MM.1S (cell line): ENCODE data around the gene LMBR1.

Experiments used
- DNase-seq: peaks from one replicate; pipeline ENCODE4 v3.0.0-alpha.2; 2015
- H2AFZ ChIP-seq: fragments of 300-600 bp; sonication (generic); 2 replicates; pipeline ENCODE4 v1.6.0; 2016; ENCODE audit warnings: antibody characterized with exemption, low read length
- H3F3A ChIP-seq: fragments of 300-600 bp; sonication (generic); 2 replicates; pipeline ENCODE4 v1.6.1; 2016; ENCODE audit warnings: mild to moderate bottlenecking, antibody characterized with exemption, low read length, moderate library complexity, mixed read lengths; ENCODE audit not compliant: insufficient read depth
- H3K27ac ChIP-seq: fragments of 300-600 bp; sonication (generic); 2 replicates; pipeline ENCODE4 v1.5.1; 2016; ENCODE audit warnings: mild to moderate bottlenecking, low read length
- H3K27me3 ChIP-seq: fragments of 300-600 bp; sonication (generic); replicated peaks from 2 replicates; pipeline ENCODE4 v1.6.0; 2016; ENCODE audit warnings: low read length; ENCODE audit not compliant: insufficient read depth
- H3K36me3 ChIP-seq: fragments of 300-600 bp; sonication (generic); replicated peaks from 2 replicates; pipeline ENCODE4 v1.6.1; 2016; ENCODE audit warnings: mild to moderate bottlenecking, low read length, mixed read lengths; ENCODE audit not compliant: insufficient read depth
- H3K4me1 ChIP-seq: fragments of 300-600 bp; sonication (generic); 2 replicates; pipeline ENCODE4 v1.6.1; 2016; ENCODE audit warnings: low read length, mixed read lengths
- H3K4me2 ChIP-seq: fragments of 300-600 bp; sonication (generic); 2 replicates; pipeline ENCODE4 v1.6.0; 2016; ENCODE audit warnings: low read depth, low read length
- H3K4me3 ChIP-seq: fragments of 300-600 bp; sonication (generic); 2 replicates; pipeline ENCODE4 v1.5.1; 2016; ENCODE audit warnings: low read length, mixed read lengths
- H3K79me2 ChIP-seq: fragments of 300-600 bp; sonication (generic); 2 replicates; pipeline ENCODE4 v1.6.1; 2016; ENCODE audit warnings: mixed run types, low read length, mixed read lengths
- H3K9ac ChIP-seq: fragments of 300-600 bp; sonication (generic); 2 replicates; pipeline ENCODE4 v1.6.1; 2016; ENCODE audit warnings: low read length, mixed read lengths
- H3K9me2 ChIP-seq: fragments of 300-600 bp; sonication (generic); replicated peaks from 2 replicates; pipeline ENCODE4 v1.6.1; 2016; ENCODE audit warnings: mild to moderate bottlenecking, low read length, mixed read lengths; ENCODE audit not compliant: insufficient read depth
- H3K9me3 ChIP-seq: fragments of 300-600 bp; sonication (generic); replicated peaks from 2 replicates; pipeline ENCODE4 v1.6.1; 2016; ENCODE audit warnings: mild to moderate bottlenecking, low read length, mixed read lengths; ENCODE audit not compliant: insufficient read depth
- H4K20me1 ChIP-seq: fragments of 300-600 bp; sonication (generic); 2 replicates; pipeline ENCODE4 v1.6.1; 2016; ENCODE audit warnings: mild to moderate bottlenecking, low read length, moderate library complexity, mixed read lengths; ENCODE audit not compliant: insufficient read depth
- CTCF ChIP-seq: fragments of 300-600 bp; sonication (generic); IDR thresholded peaks from 2 replicates; pipeline ENCODE4 v1.5.1; 2016; ENCODE audit warnings: antibody characterized with exemption, low read length, mixed read lengths
- EZH2 ChIP-seq: fragments of 300-600 bp; sonication (generic); optimal IDR thresholded peaks from 2 replicates; pipeline ENCODE3; 2017; ENCODE audit warnings: low read depth, mild to moderate bottlenecking, antibody characterized with exemption, low read length, mixed read lengths
- EZH2phosphoT487 ChIP-seq: fragments of 300-600 bp; sonication (generic); IDR thresholded peaks from 2 replicates; pipeline ENCODE4 v1.6.1; 2018; ENCODE audit warnings: antibody characterized with exemption, low read length

LMBR1 gene

DNA sequence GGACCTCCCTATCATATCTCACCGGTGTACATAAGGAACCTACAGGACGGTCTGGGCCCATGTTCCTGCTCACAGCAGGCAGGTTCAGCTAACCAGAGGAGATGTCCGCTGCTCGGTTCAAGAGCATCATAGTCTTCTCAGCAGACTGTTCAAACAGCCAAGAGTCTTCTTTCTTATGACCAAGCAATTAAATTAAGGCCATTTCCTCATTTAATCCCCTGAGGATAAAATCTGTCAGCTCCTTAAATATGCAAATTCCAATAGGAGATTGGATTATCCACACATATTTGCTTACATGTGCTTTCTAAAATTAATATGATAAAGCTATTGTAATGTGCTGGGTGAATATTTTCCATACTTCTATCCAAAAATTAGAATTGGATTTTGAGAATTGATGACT, 59.7 kb downstream of the LMBR1 start:
- no peak for DNase-seq
- H3K4me3 ChIP-seq: no peak overlapping the region
- no peaks in the 10 kb centered on the region for H3K9me3 ChIP-seq
- peaks cover 2% of the 10 kb centered on the region; the same call in 1 of the 2 replicates for H3K36me3 ChIP-seq
- TF ChIP-seq EZH2phosphoT487: no peak
- no peak for TF ChIP-seq EZH2
- TF ChIP-seq CTCF: no peak
- no peaks in the 10 kb centered on the region for H3K9me2 ChIP-seq
- no peaks in the 10 kb centered on the region for H3K4me1 ChIP-seq
- no peaks in the 10 kb centered on the region for H3F3A ChIP-seq
- H3K79me2 ChIP-seq: peaks cover under 1% of the 10 kb centered on the region; the same call in 1 of the 2 replicates
- H2AFZ ChIP-seq: no peak overlapping the region
- no peak overlapping the region for H3K9ac ChIP-seq
- H3K27ac ChIP-seq: no peak overlapping the region
- H3K27me3 ChIP-seq: no peaks in the 10 kb centered on the region
- no peaks in the 10 kb centered on the region for H4K20me1 ChIP-seq
- no peak overlapping the region for H3K4me2 ChIP-seq

- Histone ChIP-seq H3K36me3 (peaks cover 2% of the 10 kb centered on the region; the same call in 1 of the 2 replicates), H3K4me1 (no peaks in the 10 kb centered on the region), H3K27me3 (no peaks in the 10 kb centered on the region), H3K9ac (no peak overlapping the region), H3K9me3 (no peaks in the 10 kb centered on the region), H2AFZ (no peak overlapping the region), H4K20me1 (no peaks in the 10 kb centered on the region), H3K9me2 (no peaks in the 10 kb centered on the region), H3K4me2 (no peak overlapping the region), H3K4me3 (no peak overlapping the region), H3K27ac (no peak overlapping the region), H3F3A (no peaks in the 10 kb centered on the region; the same call in 1 of the 2 replicates), H3K79me2 (no peaks in the 10 kb centered on the region; the same call in 1 of the 2 replicates)
- TF ChIP-seq CTCF (no peak), EZH2phosphoT487 (no peak), EZH2 (no peak)
- DNase-seq: no peak
Measured at GRCh38 chr7:156832195-156832877, 60.6 kb downstream of the LMBR1 start.

- DNase-seq: no peak
- no peaks in the 10 kb centered on the region; the same call in 1 of the 2 replicates for H3F3A ChIP-seq
- peaks cover 2% of the 10 kb centered on the region; the same call in 1 of the 2 replicates for H3K36me3 ChIP-seq
- H3K9me3 ChIP-seq: no peaks in the 10 kb centered on the region
- H3K4me1 ChIP-seq: no peaks in the 10 kb centered on the region
- no peaks in the 10 kb centered on the region for H3K9me2 ChIP-seq
- no peaks in the 10 kb centered on the region for H3K27me3 ChIP-seq
- H3K27ac ChIP-seq: no peak overlapping the region
- no peak overlapping the region for H2AFZ ChIP-seq
- no peak overlapping the region for H3K4me3 ChIP-seq
- TF ChIP-seq EZH2phosphoT487 (no peak), CTCF (no peak), EZH2 (no peak)
- no peak overlapping the region for H3K4me2 ChIP-seq
- H3K9ac ChIP-seq: no peak overlapping the region
- no peaks in the 10 kb centered on the region for H4K20me1 ChIP-seq
- H3K79me2 ChIP-seq: no peaks in the 10 kb centered on the region
Measured at GRCh38 chr7:156829669-156830336, 63.2 kb downstream of the LMBR1 start.
